Tibial artery (tissue), 4 donors: ENCODE results near the gene WASF2.
A peak's percentile ranks its signal among the peaks of the same experiment; 100 is the strongest.

ENCODE experiments used
- DNase-seq, 2 donors: peaks; one replicate each; pipeline ENCODE4 v3.0.0-alpha.2; 2019
- H3K27ac ChIP-seq, 2 donors: fragments of 200-600 bp; sonication (generic) in 1 of 2; 1 replicate in 1 of 2; 2 replicates in 1 of 2; pipeline ENCODE4 v1.5.1; 2018 to 2019; ENCODE audit warnings: mild to moderate bottlenecking in 1 of 2
- H3K27me3 ChIP-seq, 2 donors: fragments of 200-600 bp; sonication (generic) in 1 of 2; one replicate each; pipeline versions ENCODE4 v1.5.1 to v1.6.0; 2016 to 2019
- H3K36me3 ChIP-seq, 3 donors: fragments of 200-600 bp; sonication (generic) in 2 of 3; one replicate each; pipeline ENCODE4 v1.5.1; 2016 to 2019; ENCODE audit warnings: mild to moderate bottlenecking in 2 of 3
- H3K4me1 ChIP-seq, 4 donors: fragments of 200-600 bp; sonication (generic) in 2 of 4; 1 replicate in 3 of 4; 2 replicates in 1 of 4; pipeline ENCODE4 v1.5.1; 2016 to 2019
- H3K4me3 ChIP-seq, 2 donors: fragments of 200-600 bp; sonication (generic) in 1 of 2; 1 replicate in 1 of 2; 2 replicates in 1 of 2; pipeline ENCODE4 v1.5.1; 2018 to 2019; ENCODE audit warnings: mild to moderate bottlenecking in 2 of 2
- H3K9me3 ChIP-seq, 3 donors: fragments of 200-600 bp; sonication (generic) in 1 of 3; one replicate each; pipeline ENCODE4 v1.5.1; 2016 to 2019
- intact Hi-C: fragments of 100-400 bp; cut with DNase I; formaldehyde crosslinking; loops from one replicate; pipeline ENCODE4 v1.15.0; 2023; ENCODE audit warnings: low total_unique reads
- TF ChIP-seq, protein P1 (sequence below), 2 experiments: fragments of 200-600 bp in 1 of 2; fragments of 450-650 bp in 1 of 2; IDR thresholded peaks; one replicate each; pipeline ENCODE4 v1.5.1; 2017 to 2019; ENCODE audit warnings: antibody characterized with exemption in 2 of 2, mild to moderate bottlenecking in 1 of 2, moderate library complexity in 1 of 2

The WASF2 gene

DNA sequence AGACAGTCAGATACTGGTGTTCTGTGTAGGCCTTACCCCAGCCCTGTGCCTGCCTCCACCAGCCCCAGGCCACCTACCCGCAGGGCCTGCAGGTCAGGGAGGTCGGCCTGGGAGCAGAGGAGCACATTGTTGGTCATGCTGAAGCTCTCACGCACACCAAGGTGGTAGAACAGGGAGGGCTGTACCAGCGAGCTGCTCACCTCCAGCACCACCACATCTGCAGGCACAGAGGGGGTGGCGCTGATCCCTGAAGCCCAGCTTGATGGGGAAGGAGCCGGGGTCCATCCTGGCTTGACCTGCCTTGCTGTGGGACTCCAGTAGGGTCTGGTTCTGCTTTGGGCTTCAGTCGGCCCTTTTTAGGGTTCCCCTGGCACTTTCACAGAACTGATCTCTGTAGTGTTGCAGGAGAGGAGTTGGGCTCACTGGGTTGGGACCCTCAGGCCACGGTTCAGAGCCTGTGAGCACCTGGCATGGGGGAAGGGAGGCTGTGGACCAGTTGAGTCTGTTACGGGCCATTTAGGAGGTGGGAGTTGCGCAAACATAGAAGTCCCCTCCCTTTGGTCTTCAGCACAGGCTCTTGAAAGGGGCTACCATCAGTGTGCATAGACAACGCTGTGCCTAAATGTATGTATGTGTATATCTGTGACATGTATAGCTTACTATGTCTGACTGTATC is 125.1 kb downstream of the WASF2 start:
- peaks cover 0 to 46% (median 29%) of the 10 kb centered on the region in 4 donors for H3K4me1 ChIP-seq
- H3K27ac ChIP-seq: peak overlapping the region; percentile 95 to 99
- TF ChIP-seq, protein P1, sequence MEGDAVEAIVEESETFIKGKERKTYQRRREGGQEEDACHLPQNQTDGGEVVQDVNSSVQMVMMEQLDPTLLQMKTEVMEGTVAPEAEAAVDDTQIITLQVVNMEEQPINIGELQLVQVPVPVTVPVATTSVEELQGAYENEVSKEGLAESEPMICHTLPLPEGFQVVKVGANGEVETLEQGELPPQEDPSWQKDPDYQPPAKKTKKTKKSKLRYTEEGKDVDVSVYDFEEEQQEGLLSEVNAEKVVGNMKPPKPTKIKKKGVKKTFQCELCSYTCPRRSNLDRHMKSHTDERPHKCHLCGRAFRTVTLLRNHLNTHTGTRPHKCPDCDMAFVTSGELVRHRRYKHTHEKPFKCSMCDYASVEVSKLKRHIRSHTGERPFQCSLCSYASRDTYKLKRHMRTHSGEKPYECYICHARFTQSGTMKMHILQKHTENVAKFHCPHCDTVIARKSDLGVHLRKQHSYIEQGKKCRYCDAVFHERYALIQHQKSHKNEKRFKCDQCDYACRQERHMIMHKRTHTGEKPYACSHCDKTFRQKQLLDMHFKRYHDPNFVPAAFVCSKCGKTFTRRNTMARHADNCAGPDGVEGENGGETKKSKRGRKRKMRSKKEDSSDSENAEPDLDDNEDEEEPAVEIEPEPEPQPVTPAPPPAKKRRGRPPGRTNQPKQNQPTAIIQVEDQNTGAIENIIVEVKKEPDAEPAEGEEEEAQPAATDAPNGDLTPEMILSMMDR (IDR thresholded peaks at IDR 0.05): no peak
- DNase-seq: no peak
- H3K27me3 ChIP-seq: no peaks in the 10 kb centered on the region
- peak overlapping the region; percentile 71 to 91 for H3K4me3 ChIP-seq
- intact Hi-C loops: no loop called here
- H3K36me3 ChIP-seq: peaks cover 38 to 51% (median 44%) of the 10 kb centered on the region in 3 donors
- H3K9me3 ChIP-seq: no peaks in the 10 kb centered on the region

GRCh38 chr1:27363766-27364695 is 125.9 kb downstream of the WASF2 start:
- H3K27me3 ChIP-seq: no peaks in the 10 kb centered on the region
- H3K36me3 ChIP-seq: peaks cover 46 to 59% (median 52%) of the 10 kb centered on the region in 3 donors
- H3K4me1 ChIP-seq: peaks cover 0 to 41% (median 29%) of the 10 kb centered on the region in 4 donors
- TF ChIP-seq, protein P1 (IDR thresholded peaks at IDR 0.05): no peak
- no peak for DNase-seq
- H3K27ac ChIP-seq: peak overlapping the region in 1 of 2 donors; percentile 99
- intact Hi-C loops: no loop called here
- peak overlapping the region in 1 of 2 donors; percentile 91 for H3K4me3 ChIP-seq
- H3K9me3 ChIP-seq: no peaks in the 10 kb centered on the region

DNA sequence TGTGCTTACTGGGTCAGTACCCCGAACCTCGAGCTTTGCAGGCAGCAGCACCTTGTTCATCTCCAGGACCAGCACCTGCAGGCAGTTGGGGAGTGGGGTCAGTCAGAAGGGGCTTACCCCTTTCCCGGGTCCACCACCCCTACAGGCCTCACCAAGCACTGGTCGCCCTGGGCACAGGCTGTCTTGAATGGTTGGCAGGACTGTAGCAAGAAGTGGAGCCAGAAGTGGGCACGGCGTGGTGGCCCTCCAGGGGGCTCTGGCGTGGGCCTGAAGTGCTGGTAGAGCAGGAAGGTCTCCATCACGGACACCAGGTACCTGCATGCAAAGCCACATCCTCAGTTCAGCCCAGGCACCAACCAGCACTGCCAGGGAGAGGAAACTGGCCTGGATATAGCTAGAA is 128.4 kb downstream of the WASF2 start:
- peaks cover 62 to 84% (median 75%) of the 10 kb centered on the region in 3 donors for H3K36me3 ChIP-seq
- intact Hi-C loops: no loop called here

GRCh38 chr1:27361044-27361402 is 128.9 kb downstream of the WASF2 start:
- H3K27me3 ChIP-seq: no peaks in the 10 kb centered on the region
- H3K4me3 ChIP-seq: no peak overlapping the region
- TF ChIP-seq, protein P1 (IDR thresholded peaks at IDR 0.05): no peak
- H3K27ac ChIP-seq: no peak overlapping the region
- DNase-seq: no peak
- intact Hi-C loops: no loop called here
- H3K36me3 ChIP-seq: peaks cover 65 to 89% (median 81%) of the 10 kb centered on the region in 3 donors
- peaks cover 0 to 27% (median 20%) of the 10 kb centered on the region in 4 donors for H3K4me1 ChIP-seq
- no peaks in the 10 kb centered on the region for H3K9me3 ChIP-seq

More for the DNA sequence above, 128.4 kb downstream of the WASF2 start:
- DNase-seq: no peak
- Histone ChIP-seq H3K9me3 (no peaks in the 10 kb centered on the region), H3K27ac (no peak overlapping the region), H3K4me3 (no peak overlapping the region), H3K4me1 (peaks cover 0 to 27% (median 20%) of the 10 kb centered on the region in 4 donors), H3K27me3 (no peaks in the 10 kb centered on the region)
- TF ChIP-seq, protein P1 (IDR thresholded peaks at IDR 0.05): no peak

GRCh38 chr1:27360159-27361043 is 129.6 kb downstream of the WASF2 start:
- intact Hi-C loops: no loop called here
- Histone ChIP-seq H3K4me3 (no peak overlapping the region), H3K9me3 (no peaks in the 10 kb centered on the region), H3K4me1 (peaks cover 0 to 27% (median 20%) of the 10 kb centered on the region in 4 donors), H3K36me3 (peaks cover 72 to 96% (median 87%) of the 10 kb centered on the region in 3 donors), H3K27me3 (no peaks in the 10 kb centered on the region), H3K27ac (no peak overlapping the region)
- TF ChIP-seq, protein P1 (IDR thresholded peaks at IDR 0.05): no peak
- DNase-seq: no peak
